Measurements from ENCODE around the gene KRTAP7-1.

KRTAP7-1 gene, protein sequence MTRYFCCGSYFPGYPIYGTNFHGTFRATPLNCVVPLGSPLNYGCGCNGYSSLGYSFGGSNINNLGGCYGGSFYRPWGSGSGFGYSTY

DNA sequence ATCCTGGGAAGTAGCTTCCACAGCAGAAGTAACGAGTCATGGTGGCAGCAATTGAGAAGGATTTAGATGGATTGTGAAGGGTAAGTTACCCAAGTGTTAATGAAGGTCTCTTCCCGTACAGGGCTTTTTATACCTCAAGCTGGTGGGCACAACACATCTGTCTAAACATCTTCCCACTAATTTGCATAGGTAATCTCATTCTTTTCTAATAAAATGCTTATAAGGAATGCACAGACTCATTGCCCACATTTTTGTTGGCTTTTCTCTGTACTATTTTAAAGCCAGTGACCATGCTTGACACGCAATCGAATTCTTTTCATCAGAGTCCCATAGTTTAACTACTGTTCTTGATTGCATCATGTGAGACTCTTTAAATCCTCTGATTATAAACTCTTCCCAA is at the start of gene KRTAP7-1:
Gene KRTAP7-1 (minus strand): TSS at position 101 of the 400 bp plus-strand sequence. CDS start 61 bp downstream, at position 40.
- no peak for DNase-seq

DNA sequence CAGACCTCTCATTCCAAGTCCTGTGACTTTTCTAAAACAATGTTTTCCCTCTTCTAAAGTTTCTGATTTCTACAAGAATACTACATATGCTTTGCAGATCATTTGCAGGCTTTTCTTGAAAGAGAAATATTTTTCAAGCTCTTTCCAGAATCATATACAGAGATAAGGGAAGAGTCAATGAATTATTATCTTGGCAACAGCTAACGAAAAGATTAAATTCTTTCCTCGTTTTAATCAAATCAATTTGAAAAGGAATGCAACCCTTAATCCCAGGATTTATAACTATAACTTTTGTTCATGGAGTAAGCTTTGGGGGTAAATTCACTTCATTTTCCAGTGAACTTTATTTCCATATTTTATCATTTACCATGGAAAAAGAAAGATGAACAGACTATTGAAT is 45.0 kb upstream of the KRTAP7-1 start:
- DNase-seq: no peak

DNA sequence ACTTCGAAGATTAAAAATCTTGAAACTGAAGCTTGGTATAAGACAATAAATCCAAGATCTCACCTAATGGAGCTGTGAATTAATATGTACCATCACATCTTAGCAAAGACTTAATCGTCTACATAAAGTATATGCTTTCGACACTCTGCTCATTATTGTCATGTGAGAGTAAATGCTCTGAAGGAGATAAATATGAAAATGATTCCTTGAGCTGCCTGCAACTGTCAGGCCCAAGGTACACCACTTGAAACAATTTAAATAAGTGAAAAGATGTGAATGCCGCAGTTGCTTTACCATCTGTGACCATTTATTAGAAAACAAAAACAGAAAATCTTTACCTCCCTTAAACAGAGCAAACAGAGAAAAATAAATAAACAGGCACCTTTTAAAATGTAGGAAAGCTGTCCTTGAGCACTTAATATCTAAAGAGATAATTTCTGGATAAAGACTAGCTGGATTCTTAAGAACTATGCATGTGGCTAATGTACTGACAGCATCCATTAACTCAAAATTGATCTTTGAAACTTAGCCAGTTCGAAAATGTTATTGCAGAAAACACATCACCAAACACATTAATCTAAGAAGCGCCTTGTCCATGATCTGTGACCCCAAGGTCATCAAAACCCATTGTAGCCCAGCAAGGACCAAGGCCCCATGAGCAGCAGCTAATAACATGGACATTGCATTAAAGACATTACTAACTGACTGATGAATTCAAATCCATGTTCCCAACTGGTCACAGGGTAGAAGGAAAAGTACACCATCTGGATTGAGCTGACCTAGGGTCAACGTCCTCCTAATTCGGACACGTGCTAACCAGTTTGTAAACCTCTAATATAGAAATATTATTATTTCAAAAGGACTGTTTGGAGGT is 18.3 kb upstream of the KRTAP7-1 start:
- no peak for DNase-seq

DNA sequence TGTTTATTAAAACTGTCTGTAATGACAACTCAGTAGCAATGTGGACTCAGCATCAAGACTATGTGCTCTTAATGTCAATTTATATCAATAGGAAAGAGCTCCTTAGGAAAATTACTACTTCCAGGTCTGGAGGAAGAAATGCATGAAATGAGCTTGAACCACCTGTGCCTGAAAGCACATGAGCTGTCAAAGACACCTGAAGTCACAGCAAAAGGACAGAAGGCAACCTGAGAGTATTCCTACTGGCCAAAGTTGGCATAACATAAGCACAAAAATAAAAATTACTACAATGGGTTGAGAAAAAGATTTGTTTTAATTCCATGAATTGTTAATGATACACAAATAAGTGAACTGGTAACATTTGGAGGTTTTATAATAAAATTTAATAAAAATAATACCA is 13.4 kb upstream of the KRTAP7-1 start:
- no peak for DNase-seq

DNA sequence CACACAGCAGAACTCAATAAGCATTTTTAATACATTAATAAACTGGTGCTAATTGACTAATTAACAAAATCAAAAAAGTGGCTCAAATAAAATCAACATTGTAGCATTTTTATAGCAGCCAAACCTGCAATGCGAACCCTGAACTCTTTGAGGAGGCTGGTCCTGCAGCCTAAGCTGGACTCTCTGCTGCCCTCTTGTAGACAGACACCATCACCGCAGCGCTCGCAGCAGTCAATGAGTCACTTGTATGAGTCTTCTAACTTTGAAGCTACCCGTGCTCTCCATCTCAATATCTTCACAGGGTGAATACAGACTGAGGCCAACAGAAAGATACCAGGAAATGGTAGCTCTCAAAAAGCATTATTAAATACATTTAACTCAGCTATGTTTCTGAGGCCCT is 9.7 kb upstream of the KRTAP7-1 start:
- no peak for DNase-seq

DNA sequence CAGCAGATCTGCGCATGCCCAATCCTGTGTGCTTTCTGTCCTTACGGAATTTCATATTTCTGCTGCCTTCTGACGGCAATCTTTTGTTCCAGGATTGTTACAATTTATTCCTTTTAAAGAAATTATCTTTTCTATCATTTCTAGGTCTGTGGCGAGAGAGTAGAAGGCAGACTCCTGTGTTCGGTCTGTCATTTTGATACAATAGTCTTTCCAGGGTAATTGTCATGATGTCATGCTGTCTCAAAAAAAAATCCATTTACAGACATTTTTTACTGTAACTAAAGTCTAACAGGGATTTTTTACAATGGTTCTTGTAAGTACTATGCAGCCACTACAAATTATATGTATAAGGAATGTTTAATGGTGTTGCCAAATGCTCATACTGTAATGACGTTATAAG is 9.0 kb upstream of the KRTAP7-1 start:
- DNase-seq: no peak

DNA sequence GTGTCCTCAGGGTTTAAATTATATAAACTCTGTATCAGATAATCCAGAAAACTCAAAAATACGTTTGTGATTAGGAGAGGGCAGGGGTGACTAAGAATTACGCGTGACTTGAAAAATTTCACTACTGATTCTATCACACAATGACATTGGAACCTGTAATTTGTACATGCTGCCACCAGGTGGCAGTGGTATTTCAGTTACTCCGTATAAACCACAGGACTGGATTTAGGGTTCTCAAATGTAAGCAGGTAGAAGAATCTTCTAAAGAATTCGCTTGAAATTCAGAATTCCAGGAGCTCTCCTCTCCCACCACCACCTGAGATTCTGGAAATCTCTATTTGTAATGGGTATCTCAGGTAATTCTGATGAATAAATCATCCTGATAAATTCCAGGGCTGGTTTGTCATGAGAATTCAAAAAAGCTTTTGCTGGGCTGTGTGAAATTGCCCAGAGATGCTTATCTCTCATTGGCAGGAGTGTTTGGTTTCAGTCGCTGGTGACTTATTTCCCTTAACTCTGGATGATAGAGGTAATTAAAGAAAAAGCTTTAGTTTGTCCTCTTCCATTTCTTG is 1.7 kb upstream of the KRTAP7-1 start:
- peak; percentile 36 for DNase-seq

DNA sequence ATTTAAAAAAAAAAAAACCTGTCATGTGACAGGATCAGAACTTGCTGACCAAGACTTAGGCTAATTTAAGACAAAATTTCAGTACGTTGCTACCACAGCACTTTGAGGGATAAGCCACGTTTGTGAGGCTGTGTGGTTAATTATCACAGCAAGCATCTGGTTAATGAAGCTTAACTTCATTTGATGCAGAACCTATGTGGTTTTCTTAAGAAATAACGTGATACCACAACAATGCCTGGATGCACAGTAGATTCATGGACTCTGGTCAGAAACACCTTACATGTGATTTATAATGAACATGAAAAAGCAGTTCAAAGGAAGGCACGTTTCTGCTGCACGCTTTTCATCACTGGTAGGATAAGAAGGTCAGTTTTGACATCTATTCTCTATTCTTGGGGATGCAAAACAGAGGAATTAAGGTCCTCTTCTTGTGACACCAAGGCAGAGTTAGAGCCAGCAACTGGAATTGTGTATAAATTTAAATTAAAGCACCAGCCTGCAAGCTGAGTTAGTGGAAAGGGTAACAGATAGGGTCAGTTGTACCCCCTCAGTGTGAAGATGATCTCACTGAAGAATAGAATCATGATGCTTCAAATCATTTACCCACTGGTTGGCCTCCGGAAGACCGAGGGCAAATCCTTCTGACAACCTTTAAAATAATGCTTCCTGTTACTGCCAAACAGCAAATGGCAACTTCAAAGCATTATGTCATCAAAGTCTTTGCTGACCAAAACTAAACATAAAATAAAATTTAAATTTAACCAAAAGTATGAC is 10.5 kb downstream of the KRTAP7-1 start:
- DNase-seq: no peak

DNA sequence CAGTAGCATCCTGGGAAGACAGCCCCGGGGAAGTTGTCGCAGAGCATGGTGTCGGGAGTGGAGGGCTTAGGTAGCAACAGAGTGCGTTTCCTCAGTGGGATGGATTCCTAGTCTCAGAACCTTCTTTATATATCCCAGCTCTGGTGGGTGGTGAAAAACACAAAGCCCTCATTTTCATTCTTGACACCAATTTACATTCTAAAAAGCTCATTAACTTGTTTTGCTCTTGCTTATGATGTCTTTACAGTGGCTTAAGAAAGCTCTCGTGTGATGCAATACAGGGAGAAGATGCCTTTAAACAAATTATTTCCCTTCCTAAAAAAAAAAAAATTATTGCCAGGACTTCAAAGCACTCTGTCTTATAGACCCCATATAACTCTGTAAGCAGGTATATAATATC is 16.4 kb downstream of the KRTAP7-1 start, which contains the start of gene KRTAP8-1:
Gene KRTAP8-1 (minus strand): TSS at position 101 of the 400 bp plus-strand sequence. CDS start 54 bp downstream, at position 47.
- no peak for DNase-seq

DNA sequence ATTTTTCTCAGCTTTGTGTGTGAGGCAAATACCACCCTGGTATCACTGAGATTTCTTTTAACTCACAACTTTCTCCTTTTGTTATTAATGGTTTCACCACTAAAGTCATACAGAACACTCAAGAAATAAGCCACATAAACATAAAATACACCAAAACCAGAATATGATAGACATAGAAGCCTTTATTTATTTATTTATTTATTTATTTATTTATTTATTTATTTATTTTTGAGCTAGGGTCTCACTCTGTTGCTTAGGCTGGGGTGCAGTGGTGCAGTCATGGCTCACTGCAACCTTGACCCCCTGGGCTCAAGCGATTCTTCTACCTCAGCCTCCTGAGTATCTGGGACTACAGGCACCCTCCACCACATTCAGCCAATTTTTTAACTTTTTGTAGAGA is 29.0 kb downstream of the KRTAP7-1 start:
- no peak for DNase-seq

DNA sequence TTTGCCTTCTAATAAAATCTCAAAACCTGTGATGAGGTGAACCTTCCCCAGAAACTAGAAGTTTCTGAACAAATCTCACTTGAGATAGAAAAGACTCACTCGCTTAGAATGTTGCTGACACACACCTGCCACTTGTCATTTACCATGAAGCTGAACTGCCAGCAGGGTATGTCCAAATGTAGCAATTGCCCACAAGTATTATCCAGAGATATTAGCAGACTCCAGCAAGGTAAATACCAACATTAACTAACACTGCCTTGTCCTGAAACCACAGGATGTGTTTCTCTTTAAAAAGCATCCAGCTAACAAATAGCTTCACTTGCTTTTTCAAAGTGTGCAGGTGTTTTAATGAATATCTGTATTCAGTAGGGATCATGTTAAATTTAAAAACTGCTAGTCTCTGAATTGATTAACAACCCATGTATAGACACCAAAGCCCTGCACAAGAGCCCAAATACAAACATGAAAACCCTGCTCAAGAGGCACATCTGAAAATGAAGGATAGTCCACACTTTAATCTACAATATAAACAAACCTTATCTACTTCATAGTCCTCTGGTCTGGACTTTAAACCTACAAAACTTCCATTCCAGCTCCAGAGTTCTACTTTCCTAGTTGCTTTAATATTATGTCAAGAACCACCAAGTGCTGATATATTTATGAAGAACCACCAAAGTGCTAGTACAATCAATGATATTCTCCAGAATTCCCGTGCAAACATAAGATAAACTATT is 35.8 kb downstream of the KRTAP7-1 start:
- DNase-seq: no peak

DNA sequence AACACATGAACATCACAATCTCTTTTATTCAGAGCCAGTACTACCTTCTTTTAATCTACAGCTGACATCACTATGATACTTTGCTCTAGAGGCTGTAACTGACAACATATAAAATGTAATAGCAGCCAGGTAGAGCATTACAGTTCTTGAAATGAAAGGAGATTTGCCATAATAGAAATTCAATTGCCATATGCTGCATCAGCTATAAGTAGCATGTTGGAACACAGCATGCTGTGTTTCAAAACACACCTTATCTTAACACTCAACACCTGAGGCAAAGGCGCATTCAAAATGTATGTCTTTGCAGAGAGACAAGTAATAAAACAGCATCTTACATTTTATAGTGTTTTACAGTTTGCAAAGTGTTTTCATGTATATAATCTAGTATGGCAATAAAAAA is 50.3 kb downstream of the KRTAP7-1 start:
- no peak for DNase-seq
